Colonic mucosa (tissue), 4 donors: ENCODE results near the gene PTOV1. TPM values are rescaled to one million over a fixed set of nuclear protein-coding genes. Genes with fewer than 3 reads are reported as not detected.

Source experiments
- DNase-seq: peaks from one replicate; pipeline ENCODE4 v3.0.0-alpha.2; 2020
- H3K27ac ChIP-seq: fragments of 200-600 bp; one replicate; pipeline ENCODE4 v1.8.0; 2021
- H3K27me3 ChIP-seq: fragments of 200-600 bp; one replicate; pipeline ENCODE4 v1.8.0; 2021
- H3K36me3 ChIP-seq: fragments of 200-600 bp; one replicate; pipeline ENCODE4 v1.8.0; 2021
- H3K4me1 ChIP-seq: fragments of 200-600 bp; one replicate; pipeline ENCODE4 v1.8.0; 2021; ENCODE audit warnings: mild to moderate bottlenecking
- H3K4me3 ChIP-seq: fragments of 200-600 bp; one replicate; pipeline ENCODE4 v1.8.0; 2021
- H3K9ac ChIP-seq, 2 donors: one replicate each; pipeline ENCODE4 v1.7.0; 2013; ENCODE audit warnings: control low read depth in 2 of 2, low read depth in 2 of 2, low read length in 2 of 2
- H3K9me3 ChIP-seq: fragments of 200-600 bp; one replicate; pipeline ENCODE4 v1.8.0; 2021
- intact Hi-C: fragments of 100-400 bp; cut with DNase I; formaldehyde crosslinking; loops from one replicate; pipeline ENCODE4 v1.14.1; 2022
- total RNA-seq, 2 donors: library from RNA; stranded (reverse); fragmentation: NEBNext Ultra II Directional in 1 of 2; extraction: Animal tissue kit (Norgen Biotek cat#: 25700) in 1 of 2; gene quantifications; one replicate each; pipeline ENCODE4 v1.2.1, GENCODE V29; 2021
- TF ChIP-seq, protein P1 (sequence below): fragments of 200-600 bp; IDR thresholded peaks from one replicate; pipeline ENCODE4 v1.8.0; 2022; ENCODE audit warnings: antibody characterized with exemption, mild to moderate bottlenecking
- donor health status: healthy.
- donor health status: DM: no; HTN: no; CAD: no.
- donor health status: DM: no; HTN: no; CAD: no.

PTOV1 gene
- total RNA-seq, 2 donors from 2014 or later: 109 to 128 TPM

GRCh38 chr19:49881672-49882394 is 30.9 kb downstream of the PTOV1 start:
- Histone ChIP-seq H3K36me3 (peaks cover 20% of the 10 kb centered on the region), H3K9ac (no peak overlapping the region), H3K27me3 (no peaks in the 10 kb centered on the region), H3K27ac (no peak overlapping the region), H3K9me3 (no peaks in the 10 kb centered on the region), H3K4me3 (no peak overlapping the region), H3K4me1 (peaks cover 4% of the 10 kb centered on the region)
- TF ChIP-seq, protein P1, sequence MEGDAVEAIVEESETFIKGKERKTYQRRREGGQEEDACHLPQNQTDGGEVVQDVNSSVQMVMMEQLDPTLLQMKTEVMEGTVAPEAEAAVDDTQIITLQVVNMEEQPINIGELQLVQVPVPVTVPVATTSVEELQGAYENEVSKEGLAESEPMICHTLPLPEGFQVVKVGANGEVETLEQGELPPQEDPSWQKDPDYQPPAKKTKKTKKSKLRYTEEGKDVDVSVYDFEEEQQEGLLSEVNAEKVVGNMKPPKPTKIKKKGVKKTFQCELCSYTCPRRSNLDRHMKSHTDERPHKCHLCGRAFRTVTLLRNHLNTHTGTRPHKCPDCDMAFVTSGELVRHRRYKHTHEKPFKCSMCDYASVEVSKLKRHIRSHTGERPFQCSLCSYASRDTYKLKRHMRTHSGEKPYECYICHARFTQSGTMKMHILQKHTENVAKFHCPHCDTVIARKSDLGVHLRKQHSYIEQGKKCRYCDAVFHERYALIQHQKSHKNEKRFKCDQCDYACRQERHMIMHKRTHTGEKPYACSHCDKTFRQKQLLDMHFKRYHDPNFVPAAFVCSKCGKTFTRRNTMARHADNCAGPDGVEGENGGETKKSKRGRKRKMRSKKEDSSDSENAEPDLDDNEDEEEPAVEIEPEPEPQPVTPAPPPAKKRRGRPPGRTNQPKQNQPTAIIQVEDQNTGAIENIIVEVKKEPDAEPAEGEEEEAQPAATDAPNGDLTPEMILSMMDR: no peak
- intact Hi-C loops: no loop called here
- DNase-seq: peak; percentile 22

- Histone ChIP-seq H3K4me1 (peaks cover 4% of the 10 kb centered on the region), H3K36me3 (peaks cover 20% of the 10 kb centered on the region), H3K27ac (no peak overlapping the region), H3K9ac (no peak overlapping the region), H3K4me3 (no peak overlapping the region), H3K27me3 (no peaks in the 10 kb centered on the region), H3K9me3 (no peaks in the 10 kb centered on the region)
- intact Hi-C loops: no loop called here
- no peak for DNase-seq
- TF ChIP-seq, protein P1: no peak
Observed at GRCh38 chr19:49882643-49883042, 31.7 kb downstream of the PTOV1 start.

DNA sequence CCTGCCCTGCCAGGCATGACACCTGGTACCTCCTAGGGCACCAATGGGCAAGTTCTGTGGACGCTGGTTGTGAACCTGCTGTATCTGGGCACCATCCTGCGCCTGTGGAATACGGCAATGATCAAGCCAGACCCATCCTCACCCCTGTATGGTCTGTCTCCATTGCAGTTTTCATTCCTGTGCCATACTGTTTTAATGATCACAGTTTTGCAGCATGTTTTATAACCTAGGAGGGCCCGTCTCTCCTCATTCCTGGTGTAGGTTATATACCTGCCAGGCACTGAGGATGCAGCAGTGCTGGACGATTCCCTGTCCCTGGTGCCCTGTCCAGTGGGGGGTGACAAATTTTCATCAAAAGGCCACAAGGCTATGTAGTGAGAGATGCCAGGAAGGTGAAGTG is 32.1 kb downstream of the PTOV1 start:
- Histone ChIP-seq H3K27me3 (no peaks in the 10 kb centered on the region), H3K27ac (no peak overlapping the region), H3K9me3 (no peaks in the 10 kb centered on the region), H3K9ac (no peak overlapping the region), H3K4me1 (peaks cover 4% of the 10 kb centered on the region), H3K36me3 (peaks cover 20% of the 10 kb centered on the region), H3K4me3 (no peak overlapping the region)
- intact Hi-C loops: no loop called here
- TF ChIP-seq, protein P1: no peak
- no peak for DNase-seq

GRCh38 chr19:49884109-49884508 is 33.1 kb downstream of the PTOV1 start:
- H3K9ac ChIP-seq: no peak overlapping the region
- no peak for DNase-seq
- H3K4me3 ChIP-seq: no peak overlapping the region
- no peaks in the 10 kb centered on the region for H3K4me1 ChIP-seq
- H3K27ac ChIP-seq: no peak overlapping the region
- H3K9me3 ChIP-seq: no peaks in the 10 kb centered on the region
- peaks cover 20% of the 10 kb centered on the region for H3K36me3 ChIP-seq
- TF ChIP-seq, protein P1: no peak
- H3K27me3 ChIP-seq: no peaks in the 10 kb centered on the region
- intact Hi-C loops: no loop called here

- Histone ChIP-seq H3K9ac (no peak overlapping the region), H3K9me3 (no peaks in the 10 kb centered on the region), H3K4me1 (no peaks in the 10 kb centered on the region), H3K36me3 (peaks cover 20% of the 10 kb centered on the region), H3K27ac (no peak overlapping the region), H3K27me3 (no peaks in the 10 kb centered on the region), H3K4me3 (no peak overlapping the region)
- intact Hi-C loops: no loop called here
- no peak for DNase-seq
- TF ChIP-seq, protein P1: no peak
Observed at GRCh38 chr19:49884760-49885159, 33.8 kb downstream of the PTOV1 start.
